Measurements from ENCODE around the gene PBXIP1. TPM values are rescaled to one million over a fixed set of nuclear protein-coding genes. Genes with fewer than 3 reads are reported as not detected.

The PBXIP1 gene
- total RNA-seq, 1 experiment from 2014 or later = 25.2 TPM

DNA sequence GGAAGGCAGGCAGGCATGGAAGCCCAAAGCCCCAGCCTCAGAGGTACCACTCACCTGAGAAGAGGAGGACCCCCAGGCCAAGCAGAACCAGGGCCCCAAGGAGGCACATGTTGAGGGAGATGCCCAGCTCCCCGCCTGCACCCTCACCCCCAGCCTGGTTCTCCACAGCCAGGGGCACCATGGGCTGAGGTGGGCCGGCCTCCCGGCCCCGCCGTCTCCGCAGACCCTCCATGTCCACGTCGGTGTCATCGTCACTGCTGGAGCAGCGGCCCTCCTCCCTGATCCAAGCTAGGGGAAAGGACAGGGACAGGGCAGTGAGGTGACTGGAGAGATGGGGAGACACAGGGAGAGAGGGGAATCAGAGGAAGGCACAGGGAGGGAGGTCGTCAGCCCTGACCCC, 7.8 kb downstream of the PBXIP1 start:
- Histone ChIP-seq H3K9me3 (replicated peaks) (no peaks in the 10 kb centered on the region), H3K36me3 (no peaks in the 10 kb centered on the region), H3K27ac (no peak overlapping the region), H3K4me1 (replicated peaks) (no peaks in the 10 kb centered on the region), H3K27me3 (replicated peaks) (no peaks in the 10 kb centered on the region), H3K4me3 (no peak overlapping the region)
- DNase-seq (ENCODE audit: low read depth in 1 of 2, low spot score in 2 of 2) = no peak

DNA sequence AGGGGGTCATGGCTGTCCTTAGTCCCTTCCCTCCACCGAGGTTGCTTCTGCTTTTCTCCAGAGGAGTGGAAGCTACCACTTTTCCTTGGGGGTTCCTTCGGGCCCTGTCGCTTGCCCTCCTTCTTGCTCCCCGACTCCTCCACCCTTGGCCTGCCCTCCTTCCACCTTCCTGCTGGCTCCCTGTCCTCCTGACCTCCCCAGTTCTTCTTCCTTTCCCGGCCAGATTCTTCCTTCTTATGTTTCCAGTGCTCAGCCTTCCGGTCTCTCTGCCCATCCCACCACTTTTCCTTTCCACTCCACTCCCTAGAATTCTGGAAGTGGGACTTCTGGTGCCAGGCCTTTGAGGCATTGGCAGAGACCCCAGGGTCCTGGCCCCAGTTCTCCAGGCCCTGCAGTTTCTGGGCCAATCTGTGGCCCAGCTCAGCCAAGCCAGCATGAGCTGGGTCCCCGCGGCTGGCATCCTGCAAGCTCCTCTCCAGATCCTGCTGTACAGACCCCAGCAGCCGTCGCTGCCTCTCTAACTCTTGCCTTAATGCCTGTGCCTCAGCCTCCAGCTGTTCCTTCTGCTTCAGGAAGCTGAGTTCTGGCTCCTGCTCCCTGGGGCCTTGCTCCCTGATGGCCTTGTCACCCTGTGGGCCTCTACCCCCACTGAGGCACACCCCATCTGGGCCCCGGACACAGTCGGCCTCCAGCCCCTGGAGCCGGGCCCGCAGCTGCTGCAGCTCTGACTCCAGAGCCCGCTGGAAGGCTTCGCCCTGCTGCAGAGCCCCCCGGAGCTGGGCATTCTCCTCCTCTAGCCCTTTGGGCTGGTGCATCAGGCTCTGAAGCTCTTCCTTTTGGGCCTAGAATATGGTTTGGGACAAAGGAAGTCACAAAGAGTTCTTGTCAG, 9.7 kb downstream of the PBXIP1 start:
- no peak overlapping the region for H3K4me3 ChIP-seq
- no peak overlapping the region for H3K27ac ChIP-seq
- DNase-seq (ENCODE audit: low read depth in 1 of 2, low spot score in 2 of 2) = no peak
- H3K4me1 ChIP-seq (replicated peaks) = no peaks in the 10 kb centered on the region
- no peaks in the 10 kb centered on the region for H3K27me3 ChIP-seq (replicated peaks)
- H3K36me3 ChIP-seq = no peaks in the 10 kb centered on the region
- no peaks in the 10 kb centered on the region for H3K9me3 ChIP-seq (replicated peaks)

DNA sequence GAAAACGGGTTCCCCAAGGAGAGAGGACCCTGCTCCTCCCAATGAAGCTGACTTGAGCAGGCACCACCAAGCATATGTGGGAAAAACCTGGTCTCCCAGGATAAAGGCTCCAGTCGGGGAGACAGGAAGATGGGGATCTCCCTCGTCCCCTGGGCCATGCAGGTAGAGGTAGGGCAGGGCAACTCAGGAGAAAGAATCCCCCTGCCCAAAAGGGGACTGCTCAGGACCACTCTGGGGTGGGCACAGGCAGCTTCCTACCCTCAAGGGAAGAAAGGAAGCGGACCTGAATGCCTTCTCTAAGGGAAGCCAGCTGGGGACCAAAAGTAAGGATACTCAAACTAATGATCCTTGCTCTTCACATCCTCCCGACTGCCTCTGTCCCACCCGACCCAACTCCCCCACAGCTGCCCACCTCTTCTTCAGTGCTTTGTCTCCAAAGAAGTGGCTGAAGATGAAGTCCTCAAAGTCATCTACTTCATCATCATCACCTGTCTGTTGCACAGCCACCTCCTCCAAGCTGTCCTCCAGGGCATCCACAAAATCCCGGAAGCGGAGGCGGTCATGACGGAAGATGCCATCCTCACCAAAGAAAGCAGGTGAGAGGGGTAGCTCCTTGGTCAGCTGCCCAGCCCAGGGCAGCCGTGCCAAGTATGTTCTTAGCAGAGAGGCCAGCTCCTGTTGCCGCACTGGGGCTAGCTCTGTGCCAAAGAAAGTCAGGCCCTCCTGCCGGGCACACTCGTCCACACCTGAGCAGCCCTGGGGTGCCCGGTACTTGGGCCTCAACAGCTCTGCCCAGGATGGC, 10.5 kb downstream of the PBXIP1 start:
- Histone ChIP-seq H3K4me1 (replicated peaks) (no peaks in the 10 kb centered on the region), H3K36me3 (no peaks in the 10 kb centered on the region), H3K4me3 (no peak overlapping the region), H3K27ac (no peak overlapping the region), H3K9me3 (replicated peaks) (no peaks in the 10 kb centered on the region), H3K27me3 (replicated peaks) (no peaks in the 10 kb centered on the region)
- DNase-seq (ENCODE audit: low read depth in 1 of 2, low spot score in 2 of 2) = no peak

DNA sequence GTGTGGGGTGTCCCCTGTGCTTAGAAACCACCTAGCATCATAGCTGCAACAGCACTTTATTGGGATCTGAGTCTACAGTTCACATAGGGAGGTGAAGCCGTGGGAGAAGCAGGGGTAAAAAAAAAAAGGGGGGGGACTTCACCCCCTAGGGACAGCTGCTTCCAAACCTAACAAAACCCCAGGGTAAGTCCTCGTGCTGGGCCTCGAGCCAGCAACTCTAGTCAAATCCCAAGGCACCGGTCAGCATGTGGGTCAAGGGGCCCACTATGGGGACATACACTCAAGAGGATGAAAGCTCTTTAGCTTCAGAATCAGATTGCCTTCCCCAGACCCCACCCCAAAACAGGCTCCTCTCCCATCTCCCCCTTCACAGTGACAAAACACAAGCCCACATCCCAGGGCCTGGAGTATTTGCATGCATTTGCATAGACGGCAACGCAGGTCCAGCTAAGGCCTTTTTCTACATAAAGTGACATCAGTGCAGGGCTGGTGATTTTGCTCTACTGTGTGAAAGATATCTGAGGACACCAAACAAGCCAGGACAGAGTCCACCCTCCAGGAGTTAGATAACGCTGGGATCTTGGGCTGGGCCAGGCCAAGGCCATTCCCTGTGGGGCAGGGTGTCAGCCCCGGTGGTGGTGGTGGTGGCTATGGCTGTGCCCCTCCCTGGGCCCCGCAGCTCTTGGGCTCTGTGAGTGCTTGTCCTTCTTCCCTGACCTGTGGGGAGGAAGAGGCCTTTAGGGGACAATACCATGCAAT, 11.3 kb downstream of the PBXIP1 start:
- H3K27me3 ChIP-seq (replicated peaks) = no peaks in the 10 kb centered on the region
- no peaks in the 10 kb centered on the region for H3K36me3 ChIP-seq
- H3K4me3 ChIP-seq = no peak overlapping the region
- no peak for DNase-seq (ENCODE audit: low read depth in 1 of 2, low spot score in 2 of 2)
- no peaks in the 10 kb centered on the region for H3K4me1 ChIP-seq (replicated peaks)
- no peaks in the 10 kb centered on the region for H3K9me3 ChIP-seq (replicated peaks)
- H3K27ac ChIP-seq = no peak overlapping the region

DNA sequence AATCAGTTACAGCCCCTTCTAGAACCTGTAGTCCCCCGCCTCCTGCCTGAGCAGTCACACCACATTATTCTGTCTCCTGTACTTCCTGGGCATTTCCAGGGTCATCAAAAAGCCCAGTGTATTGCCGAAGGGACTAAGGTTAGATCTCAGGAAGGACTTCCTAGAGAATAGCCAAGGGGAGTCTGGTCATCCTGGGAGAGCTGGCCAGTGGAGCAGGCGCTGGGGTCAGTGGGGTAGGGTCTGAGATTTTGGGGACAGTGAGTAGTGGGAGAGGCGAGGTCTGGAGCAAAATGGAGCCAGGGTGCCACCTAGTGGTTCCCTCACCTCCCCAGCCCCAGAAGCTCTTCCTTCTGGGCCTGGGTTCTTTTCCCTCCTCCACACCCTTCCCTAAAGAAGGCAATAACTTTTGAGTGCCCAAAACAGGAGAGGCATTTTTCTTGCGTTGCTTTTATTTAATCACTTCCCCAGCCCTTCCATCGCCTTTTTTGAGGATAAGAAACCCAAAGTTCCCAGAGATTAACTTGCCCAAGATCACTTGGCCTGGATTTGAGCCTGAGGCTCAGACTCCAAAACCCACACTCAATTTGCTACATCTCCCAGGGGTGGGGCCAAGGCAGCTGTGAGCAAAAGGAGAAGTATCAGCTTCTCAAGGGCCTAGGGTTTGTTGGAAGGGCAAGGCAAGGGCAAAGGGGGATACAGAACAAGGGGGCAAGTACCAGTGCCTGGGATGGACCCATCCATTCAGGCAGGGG, 12.1 kb downstream of the PBXIP1 start:
- Histone ChIP-seq H3K4me1 (replicated peaks) (no peaks in the 10 kb centered on the region), H3K36me3 (no peaks in the 10 kb centered on the region), H3K4me3 (no peak overlapping the region), H3K27ac (no peak overlapping the region), H3K9me3 (replicated peaks) (no peaks in the 10 kb centered on the region), H3K27me3 (replicated peaks) (no peaks in the 10 kb centered on the region)
- peak in 1 of 2 experiments; percentile 34 for DNase-seq (ENCODE audit: low read depth in 1 of 2, low spot score in 2 of 2)

DNA sequence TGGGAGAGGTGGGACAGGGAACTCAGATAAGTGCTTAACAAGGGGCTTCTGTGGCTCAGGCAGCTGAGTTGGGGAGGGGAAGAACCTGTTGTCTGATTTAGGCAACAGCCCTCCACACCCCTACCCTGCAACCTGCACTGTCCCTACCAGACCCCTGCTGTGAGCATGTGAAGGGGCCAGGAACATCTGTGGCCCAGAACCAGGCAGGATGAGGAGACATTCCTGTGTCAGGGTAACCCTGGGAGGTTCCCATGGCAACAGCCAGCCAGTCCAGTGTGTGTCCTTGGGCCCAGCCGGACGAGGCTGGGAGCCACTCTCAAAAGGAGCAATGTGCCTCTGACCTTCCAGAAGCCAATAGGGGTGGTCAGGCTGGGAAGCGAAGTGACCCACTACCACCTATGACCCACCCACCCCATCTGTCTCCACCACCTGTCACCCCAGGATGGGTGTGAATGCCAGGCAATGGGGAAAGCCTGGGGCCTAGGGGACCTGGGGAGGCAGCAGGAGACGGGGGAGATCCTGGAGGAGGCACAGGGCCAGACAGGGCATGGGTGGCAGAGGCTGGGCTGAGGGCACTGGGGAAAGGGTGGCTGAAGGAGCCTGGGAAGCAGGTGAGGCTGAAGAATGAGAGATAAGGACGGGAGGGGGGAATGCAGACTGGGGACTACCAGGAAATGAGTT, 14.4 kb downstream of the PBXIP1 start:
- Histone ChIP-seq H3K27ac (no peak overlapping the region), H3K36me3 (no peaks in the 10 kb centered on the region), H3K4me1 (replicated peaks) (peaks cover 2% of the 10 kb centered on the region), H3K27me3 (replicated peaks) (no peaks in the 10 kb centered on the region), H3K4me3 (no peak overlapping the region), H3K9me3 (replicated peaks) (no peaks in the 10 kb centered on the region)
- no peak for DNase-seq (ENCODE audit: low read depth in 1 of 2, low spot score in 2 of 2)

DNA sequence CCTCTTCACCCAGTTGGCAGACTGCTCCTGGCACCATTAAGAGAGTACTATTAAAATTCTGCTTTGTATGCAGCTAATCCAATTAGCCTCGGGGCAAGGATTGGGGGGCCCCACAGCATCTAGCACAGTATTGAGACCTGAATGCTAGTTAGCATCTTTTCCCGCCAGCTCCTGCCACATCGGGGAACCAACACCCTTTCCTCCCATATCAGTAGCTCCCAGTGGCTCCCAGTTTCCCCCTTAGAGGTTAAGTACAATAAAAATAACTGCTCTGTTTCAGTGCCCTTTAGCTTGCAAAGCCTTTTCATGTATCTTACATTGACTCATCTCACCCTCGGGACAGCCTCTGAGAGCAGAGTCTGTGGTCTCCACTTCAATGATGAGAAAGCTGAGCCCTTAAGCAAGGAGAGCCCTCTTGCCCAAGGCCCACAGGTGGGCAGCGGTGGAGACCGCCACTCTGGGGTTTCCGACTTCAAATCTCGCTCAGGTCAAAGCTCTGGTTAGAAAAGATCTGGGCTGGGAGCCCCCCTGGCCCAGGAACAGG, 15.2 kb downstream of the PBXIP1 start:
- no peak overlapping the region for H3K4me3 ChIP-seq
- H3K36me3 ChIP-seq = no peaks in the 10 kb centered on the region
- no peaks in the 10 kb centered on the region for H3K27me3 ChIP-seq (replicated peaks)
- DNase-seq (ENCODE audit: low read depth in 1 of 2, low spot score in 2 of 2) = no peak
- H3K27ac ChIP-seq = no peak overlapping the region
- no peaks in the 10 kb centered on the region for H3K9me3 ChIP-seq (replicated peaks)
- H3K4me1 ChIP-seq (replicated peaks) = peaks cover 8% of the 10 kb centered on the region

DNA sequence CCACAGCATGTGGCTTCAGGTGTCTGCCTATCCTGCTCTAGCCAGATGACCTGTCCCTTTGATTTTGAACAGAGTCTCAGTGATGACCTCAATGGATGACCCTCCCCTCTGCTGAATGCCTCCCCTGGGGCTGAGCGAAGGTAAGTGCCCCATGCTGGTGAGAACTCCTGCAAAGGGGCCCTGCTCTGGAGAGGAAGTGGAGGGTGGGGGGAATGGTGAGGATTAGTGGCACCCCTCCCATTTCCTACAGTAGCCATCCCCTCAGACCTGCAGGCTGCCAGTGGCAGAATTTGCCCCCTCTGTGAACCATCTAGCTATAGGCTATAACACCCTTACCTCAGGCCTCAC, 15.7 kb downstream of the PBXIP1 start:
- H3K4me1 ChIP-seq (replicated peaks) = peaks cover 8% of the 10 kb centered on the region
- DNase-seq (ENCODE audit: low read depth in 1 of 2, low spot score in 2 of 2) = no peak
- H3K36me3 ChIP-seq = no peaks in the 10 kb centered on the region
- H3K27ac ChIP-seq = no peak overlapping the region
- no peaks in the 10 kb centered on the region for H3K9me3 ChIP-seq (replicated peaks)
- no peaks in the 10 kb centered on the region for H3K27me3 ChIP-seq (replicated peaks)
- H3K4me3 ChIP-seq = no peak overlapping the region

DNA sequence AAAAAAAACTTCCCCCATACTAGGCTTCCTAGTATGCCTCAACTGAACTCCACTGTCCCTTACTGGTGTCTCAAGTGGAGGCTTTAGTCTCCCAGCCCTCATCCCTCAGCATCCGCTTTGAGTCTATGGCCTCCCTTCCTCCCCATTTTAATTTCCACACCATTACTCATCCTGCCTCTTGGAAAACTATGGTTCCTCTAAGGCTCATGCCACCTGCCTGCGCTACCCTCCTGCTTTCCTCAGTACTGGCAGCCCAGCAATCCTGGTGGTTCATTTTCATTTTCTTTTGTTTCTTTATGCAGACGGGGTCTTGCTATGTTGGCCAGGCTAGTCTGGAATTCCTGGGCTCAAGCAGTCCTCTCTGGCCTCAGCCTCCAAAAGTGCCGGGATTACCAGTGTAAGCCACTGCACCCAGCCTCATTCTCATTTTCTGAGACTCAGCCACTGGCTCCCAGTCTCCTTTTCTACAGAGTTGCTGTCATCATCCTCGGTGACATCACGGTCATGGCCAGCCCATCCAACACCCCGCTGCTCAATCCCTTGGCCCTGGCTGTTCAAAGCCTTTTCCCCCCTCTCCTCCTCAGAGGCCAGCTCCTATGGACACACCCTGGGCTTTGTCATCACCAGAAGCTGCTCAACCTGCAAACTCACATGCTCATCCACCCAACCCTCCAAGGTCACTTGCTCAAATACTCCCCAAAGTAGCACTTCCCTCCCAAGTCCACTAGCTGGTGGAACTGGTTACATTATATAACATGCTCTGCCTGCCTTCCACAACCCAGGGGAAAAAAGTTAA, 17.1 kb downstream of the PBXIP1 start:
- Histone ChIP-seq H3K4me3 (no peak overlapping the region), H3K27ac (no peak overlapping the region), H3K9me3 (replicated peaks) (no peaks in the 10 kb centered on the region), H3K4me1 (replicated peaks) (peaks cover 8% of the 10 kb centered on the region), H3K36me3 (no peaks in the 10 kb centered on the region), H3K27me3 (replicated peaks) (no peaks in the 10 kb centered on the region)
- DNase-seq (ENCODE audit: low read depth in 1 of 2, low spot score in 2 of 2) = no peak

DNA sequence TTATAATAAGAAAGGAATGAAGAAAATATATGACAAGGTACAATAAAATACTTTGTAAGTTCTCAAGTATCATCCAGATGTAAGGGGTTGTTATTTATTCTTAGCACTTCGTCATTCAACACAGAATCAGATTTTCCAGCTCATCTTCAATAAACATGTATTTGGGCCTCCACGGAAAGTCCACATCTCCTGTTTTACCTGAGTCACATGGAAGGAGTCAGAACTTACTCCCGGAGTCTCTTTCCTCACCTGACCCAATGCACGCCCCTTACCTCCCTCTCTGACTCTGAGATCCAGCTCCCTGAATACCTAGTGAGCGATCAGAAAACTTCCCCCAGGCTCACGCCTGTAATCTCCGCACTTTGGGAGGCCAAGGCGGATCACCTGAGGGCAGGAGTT, 17.9 kb downstream of the PBXIP1 start:
- H3K27me3 ChIP-seq (replicated peaks) = no peaks in the 10 kb centered on the region
- no peaks in the 10 kb centered on the region for H3K9me3 ChIP-seq (replicated peaks)
- DNase-seq (ENCODE audit: low read depth in 1 of 2, low spot score in 2 of 2) = no peak
- no peak overlapping the region for H3K4me3 ChIP-seq
- H3K36me3 ChIP-seq = no peaks in the 10 kb centered on the region
- no peak overlapping the region; the same call in 1 of the 2 replicates for H3K27ac ChIP-seq
- peaks cover 8% of the 10 kb centered on the region for H3K4me1 ChIP-seq (replicated peaks)

DNA sequence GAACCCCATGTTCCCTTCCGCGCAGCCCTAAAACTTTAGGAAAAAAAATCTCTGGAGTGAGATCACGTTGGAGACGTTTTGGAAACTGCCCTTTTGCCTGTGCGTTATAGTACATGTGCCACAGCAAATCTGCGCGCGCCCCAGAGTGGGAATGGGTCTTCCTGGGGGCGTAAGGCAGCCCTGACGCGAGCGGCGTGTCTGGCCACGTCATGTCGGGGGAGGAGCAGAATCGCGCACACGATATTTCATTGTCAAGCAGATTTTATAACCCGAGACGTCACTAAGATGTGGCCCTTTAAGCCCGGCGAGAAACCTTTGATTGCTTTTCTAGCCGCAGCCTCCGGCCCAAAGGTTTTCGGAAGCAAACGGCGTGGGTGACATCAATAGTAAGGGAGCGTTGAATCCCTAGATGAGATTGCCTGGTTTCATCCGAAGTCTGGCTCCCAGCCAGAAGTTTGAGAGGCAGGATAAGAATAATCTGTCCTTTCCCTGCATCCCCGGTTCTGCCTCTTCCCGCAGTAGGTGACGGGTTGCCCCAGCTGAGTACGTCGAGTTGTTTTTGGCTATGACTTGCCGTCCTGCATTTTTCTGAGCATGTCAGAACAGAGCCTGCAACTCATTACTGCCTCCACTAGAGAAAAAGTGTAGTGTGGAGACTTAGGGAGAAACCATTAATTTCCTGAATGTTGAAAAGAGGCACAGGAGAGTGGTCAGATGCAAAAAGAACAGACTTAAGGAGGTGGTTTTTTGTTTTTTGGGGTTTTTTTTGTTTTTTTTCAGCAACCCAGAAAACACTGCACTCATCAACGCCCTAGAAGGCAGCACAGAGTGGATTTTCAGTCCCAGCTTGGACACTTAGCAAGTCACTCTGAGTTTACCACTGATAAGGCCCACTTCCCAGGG, 18.6 kb downstream of the PBXIP1 start:
- Histone ChIP-seq H3K27ac (peak overlapping the region; percentile 98), H3K4me1 (replicated peaks) (peaks cover 8% of the 10 kb centered on the region), H3K36me3 (no peaks in the 10 kb centered on the region), H3K4me3 (peak overlapping the region; percentile 57), H3K9me3 (replicated peaks) (no peaks in the 10 kb centered on the region), H3K27me3 (replicated peaks) (no peaks in the 10 kb centered on the region)
- DNase-seq (ENCODE audit: low read depth in 1 of 2, low spot score in 2 of 2) = peak; percentile 88 to 98
